ENCODE results near the gene TCF12. TPM values are rescaled to one million over a fixed set of nuclear protein-coding genes. Genes with fewer than 3 reads are reported as not detected.

Gene TCF12
- total RNA-seq, 1 experiment from 2014 or later: 76.7 TPM

- H4K20me1 ChIP-seq (ENCODE audit: control insufficient read depth, insufficient read depth, insufficient read length): no peaks in the 10 kb centered on the region
- peaks cover 11 to 16% of the 10 kb centered on the region in 2 experiments; a peak in 4 of 5 replicates for H3K9me3 Mint-ChIP-seq
- TF ChIP-seq CTCF (conservative IDR thresholded peaks at IDR 0.05): no peak
These were observed 38.1 kb downstream of the TCF12 start for GRCh38 chr15:56956538-56956937.

More at GRCh38 chr15:56956538-56956937, 38.1 kb downstream of the TCF12 start:
- Histone ChIP-seq H2BK120ac (ENCODE audit: low read depth, low read length, poor library complexity, severe bottlenecking) (no peak overlapping the region), H3K14ac (ENCODE audit: insufficient read depth, low read length) (no peak overlapping the region), H3K56ac (ENCODE audit: insufficient read length, low read depth, low read length) (no peak overlapping the region), H3K4me2 (ENCODE audit: insufficient read depth, insufficient read length, low read length) (no peak overlapping the region), H2BK12ac (ENCODE audit: insufficient read length, low read depth, low read length) (no peak overlapping the region), H3K18ac (ENCODE audit: insufficient read length, low read depth, low read length) (no peak overlapping the region), H2BK20ac (ENCODE audit: low read depth, low read length, poor library complexity, severe bottlenecking) (no peak overlapping the region), H3K4me1 (ENCODE audit: insufficient read depth, low read length) (peaks cover 2% of the 10 kb centered on the region; the same call in 1 of the 2 replicates), H3K27ac (ENCODE audit: insufficient read length, low read depth, low read length) (no peak overlapping the region), H3K9ac (ENCODE audit: extremely low read depth, insufficient read length, low read length) (no peak overlapping the region), H3K79me1 (ENCODE audit: insufficient read depth, low read depth, low read length, poor library complexity, severe bottlenecking) (peaks cover 6% of the 10 kb centered on the region), H4K5ac (ENCODE audit: insufficient read length, low read depth, low read length) (no peak overlapping the region), H3K4ac (ENCODE audit: low read depth, low read length) (no peak overlapping the region), H3K23me2 (ENCODE audit: insufficient read length, low read depth, low read length, poor library complexity, severe bottlenecking) (no peaks in the 10 kb centered on the region), H2AK5ac (ENCODE audit: insufficient read length, low read length) (no peak overlapping the region), H3K9me3 (ENCODE audit: control insufficient read depth, low read depth, low read length) (no peaks in the 10 kb centered on the region), H3T11ph (ENCODE audit: low read length) (no peak overlapping the region), H2AFZ (ENCODE audit: low read length) (no peak overlapping the region), H2BK5ac (ENCODE audit: insufficient read length, low read length) (no peak overlapping the region), H2BK15ac (ENCODE audit: low read depth, low read length) (no peak overlapping the region), H4K8ac (replicated peaks; ENCODE audit: insufficient read length, low read depth, low read length) (no peak overlapping the region), H4K91ac (ENCODE audit: insufficient read length, low read depth, low read length) (no peak overlapping the region), H3K27me3 (ENCODE audit: insufficient read depth, low read length) (no peaks in the 10 kb centered on the region), H3K23ac (ENCODE audit: insufficient read length, low read depth, low read length) (no peak overlapping the region), H3K79me2 (ENCODE audit: insufficient read depth, low read length) (peaks cover 11% of the 10 kb centered on the region; the same call in 1 of the 2 replicates)
- H3K36me3 Mint-ChIP-seq (ENCODE audit: insufficient read depth in 1 of 3, low read depth in 3 of 3): peaks cover 8 to 23% (median 19%) of the 10 kb centered on the region in 3 experiments
- H3K4me1 Mint-ChIP-seq: peaks cover 27 to 30% of the 10 kb centered on the region in 2 experiments
- no peak for DNase-seq
- H3K27me3 Mint-ChIP-seq (ENCODE audit: low read depth): no peaks in the 10 kb centered on the region
- H3K4me3 Mint-ChIP-seq: no peak overlapping the region
- H3K27ac Mint-ChIP-seq: no peak overlapping the region; a peak in 1 of 7 replicates

Measured in H9 (cell line).